ENCODE results near the gene PDZD7. TPM values are rescaled to one million over a fixed set of nuclear protein-coding genes. Genes with fewer than 3 reads are reported as not detected.

PDZD7 gene
- total and polyA plus RNA-seq, 2 donors from 2014 or later = 1.6 to 1.9 TPM

DNA sequence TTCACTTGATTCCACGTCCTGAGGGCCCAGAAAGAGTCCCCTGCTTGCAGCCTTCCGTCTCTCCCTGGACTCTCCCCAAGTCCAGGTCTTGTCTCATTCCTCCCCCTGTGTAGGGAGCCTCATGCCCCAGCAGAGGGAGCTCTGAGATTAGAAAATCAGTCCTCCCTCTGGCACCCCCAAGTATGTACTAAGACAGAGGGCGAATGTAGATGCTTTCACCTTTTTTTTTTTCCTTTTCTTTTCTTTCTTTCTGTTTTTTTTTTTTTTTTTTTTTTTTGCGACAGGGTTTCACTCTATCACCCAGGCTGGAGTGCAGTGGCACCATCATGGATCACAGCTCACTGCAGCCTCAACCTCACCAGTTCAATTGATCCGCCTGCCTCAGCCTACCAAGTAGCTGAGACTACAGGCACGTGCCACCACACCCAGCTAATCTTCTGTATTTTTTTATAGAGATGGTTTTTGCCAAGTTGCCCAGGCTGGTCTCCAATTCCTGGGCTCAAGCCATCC lies 10.4 kb upstream of the PDZD7 start:
- DNase-seq (peak; percentile 87 to 95 (median 90)), FAIRE-seq (peak; percentile 56)
- intact Hi-C loops (cut with DNase I) = no loop called here
- peaks cover 0 to 16% (median 12%) of the 10 kb centered on the region in 3 donors for H3K36me3 ChIP-seq (ENCODE audit: control insufficient read depth in 2 of 3, insufficient read depth in 3 of 3, low read length in 3 of 3)
- H3K4me3 ChIP-seq (ENCODE audit: low read length in 3 of 3) = no peak overlapping the region
- no peaks in the 10 kb centered on the region for H3K27me3 ChIP-seq (ENCODE audit: control insufficient read depth, insufficient read depth, low read length)
- TF ChIP-seq, protein P1, sequence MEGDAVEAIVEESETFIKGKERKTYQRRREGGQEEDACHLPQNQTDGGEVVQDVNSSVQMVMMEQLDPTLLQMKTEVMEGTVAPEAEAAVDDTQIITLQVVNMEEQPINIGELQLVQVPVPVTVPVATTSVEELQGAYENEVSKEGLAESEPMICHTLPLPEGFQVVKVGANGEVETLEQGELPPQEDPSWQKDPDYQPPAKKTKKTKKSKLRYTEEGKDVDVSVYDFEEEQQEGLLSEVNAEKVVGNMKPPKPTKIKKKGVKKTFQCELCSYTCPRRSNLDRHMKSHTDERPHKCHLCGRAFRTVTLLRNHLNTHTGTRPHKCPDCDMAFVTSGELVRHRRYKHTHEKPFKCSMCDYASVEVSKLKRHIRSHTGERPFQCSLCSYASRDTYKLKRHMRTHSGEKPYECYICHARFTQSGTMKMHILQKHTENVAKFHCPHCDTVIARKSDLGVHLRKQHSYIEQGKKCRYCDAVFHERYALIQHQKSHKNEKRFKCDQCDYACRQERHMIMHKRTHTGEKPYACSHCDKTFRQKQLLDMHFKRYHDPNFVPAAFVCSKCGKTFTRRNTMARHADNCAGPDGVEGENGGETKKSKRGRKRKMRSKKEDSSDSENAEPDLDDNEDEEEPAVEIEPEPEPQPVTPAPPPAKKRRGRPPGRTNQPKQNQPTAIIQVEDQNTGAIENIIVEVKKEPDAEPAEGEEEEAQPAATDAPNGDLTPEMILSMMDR (IDR thresholded peaks at IDR 0.05; ENCODE audit: borderline replicate concordance, extremely low read depth, insufficient read depth) = peak; percentile 94
- peaks cover 9 to 13% (median 11%) of the 10 kb centered on the region in 3 donors for H3K4me1 ChIP-seq (ENCODE audit: control insufficient read depth in 2 of 3, insufficient read depth in 2 of 3, low read depth in 1 of 3, low read length in 3 of 3)
- H3K27ac ChIP-seq (ENCODE audit: low read depth in 2 of 2, low read length in 2 of 2) = no peak overlapping the region
- no peaks in the 10 kb centered on the region for H3K9me3 ChIP-seq (ENCODE audit: control insufficient read depth in 2 of 3, insufficient read depth in 1 of 3, low read length in 3 of 3)
- no peak overlapping the region for H3K9ac ChIP-seq (ENCODE audit: low read length in 3 of 3)

- DNase-seq (peak in 1 of 5 donors; percentile 39), FAIRE-seq (no peak)
- Histone ChIP-seq H3K9ac (ENCODE audit: low read length in 3 of 3) (no peak overlapping the region), H3K27me3 (ENCODE audit: control insufficient read depth, insufficient read depth, low read length) (no peaks in the 10 kb centered on the region), H3K27ac (ENCODE audit: low read depth in 2 of 2, low read length in 2 of 2) (no peak overlapping the region), H3K4me1 (ENCODE audit: control insufficient read depth in 2 of 3, insufficient read depth in 2 of 3, low read depth in 1 of 3, low read length in 3 of 3) (peaks cover 9 to 13% (median 11%) of the 10 kb centered on the region in 3 donors), H3K4me3 (ENCODE audit: low read length in 3 of 3) (no peak overlapping the region), H3K36me3 (ENCODE audit: control insufficient read depth in 2 of 3, insufficient read depth in 3 of 3, low read length in 3 of 3) (peaks cover 0 to 20% (median 14%) of the 10 kb centered on the region in 3 donors), H3K9me3 (ENCODE audit: control insufficient read depth in 2 of 3, insufficient read depth in 1 of 3, low read length in 3 of 3) (no peaks in the 10 kb centered on the region)
- intact Hi-C loops (cut with DNase I) = no loop called here
- TF ChIP-seq, protein P1 (IDR thresholded peaks at IDR 0.05; ENCODE audit: borderline replicate concordance, extremely low read depth, insufficient read depth) = no peak
These were observed 9.9 kb upstream of the PDZD7 start for GRCh38 chr10:101040851-101041250.

DNA sequence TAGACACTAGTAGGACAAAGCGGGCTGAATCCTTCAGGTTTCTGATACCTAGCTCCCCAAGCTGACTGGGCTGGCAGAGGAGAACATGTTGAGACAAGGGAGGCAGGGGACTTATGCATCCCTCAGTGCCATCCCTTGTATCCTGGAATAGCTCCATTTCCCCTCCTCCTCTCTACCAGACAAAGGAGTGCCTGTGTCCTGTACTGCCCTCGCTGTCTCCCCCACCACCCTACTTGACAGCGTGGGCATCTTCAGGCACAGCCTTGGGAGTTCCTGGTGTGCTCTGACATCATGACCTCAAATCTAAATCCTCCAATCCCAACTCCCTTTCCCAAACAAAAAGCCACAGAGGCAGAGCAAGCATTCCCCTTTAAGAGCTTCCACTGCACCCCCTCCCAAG lies 9.1 kb upstream of the PDZD7 start:
- H3K9me3 ChIP-seq (ENCODE audit: control insufficient read depth in 2 of 3, insufficient read depth in 1 of 3, low read length in 3 of 3) = no peaks in the 10 kb centered on the region
- intact Hi-C loops (cut with DNase I) = no loop called here
- no peaks in the 10 kb centered on the region for H3K27me3 ChIP-seq (ENCODE audit: control insufficient read depth, insufficient read depth, low read length)
- H3K36me3 ChIP-seq (ENCODE audit: control insufficient read depth in 2 of 3, insufficient read depth in 3 of 3, low read length in 3 of 3) = peaks cover 0 to 27% (median 19%) of the 10 kb centered on the region in 3 donors
- no peak overlapping the region for H3K9ac ChIP-seq (ENCODE audit: low read length in 3 of 3)
- peaks cover 9 to 13% (median 11%) of the 10 kb centered on the region in 3 donors for H3K4me1 ChIP-seq (ENCODE audit: control insufficient read depth in 2 of 3, insufficient read depth in 2 of 3, low read depth in 1 of 3, low read length in 3 of 3)
- TF ChIP-seq, protein P1 (IDR thresholded peaks at IDR 0.05; ENCODE audit: borderline replicate concordance, extremely low read depth, insufficient read depth) = no peak
- FAIRE-seq = no peak
- H3K27ac ChIP-seq (ENCODE audit: low read depth in 2 of 2, low read length in 2 of 2) = no peak overlapping the region
- H3K4me3 ChIP-seq (ENCODE audit: low read length in 3 of 3) = no peak overlapping the region
- peak in 1 of 5 donors; percentile 7 for DNase-seq

DNA sequence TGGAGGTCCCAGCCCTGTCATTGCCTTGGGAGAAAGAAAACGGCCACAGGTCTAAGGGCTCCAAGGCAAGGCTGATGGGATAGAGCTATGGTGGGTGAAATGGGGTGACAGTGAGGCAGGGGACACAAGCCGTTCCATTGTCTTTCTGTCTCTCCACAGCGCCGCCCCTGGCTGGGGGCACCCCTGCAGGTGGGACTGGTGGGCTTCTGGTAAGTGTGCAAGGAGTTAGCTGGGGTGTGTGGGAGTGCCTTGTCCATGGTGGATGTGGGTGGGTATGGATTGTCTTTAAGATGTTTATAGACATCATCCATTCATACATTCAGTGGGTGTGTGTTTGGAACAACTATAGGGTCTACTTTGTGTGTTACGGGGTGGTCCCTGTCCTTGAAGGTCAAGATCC lies 7.6 kb upstream of the PDZD7 start:
- Histone ChIP-seq H3K27ac (ENCODE audit: low read depth in 2 of 2, low read length in 2 of 2) (no peak overlapping the region), H3K27me3 (ENCODE audit: control insufficient read depth, insufficient read depth, low read length) (no peaks in the 10 kb centered on the region), H3K9ac (ENCODE audit: low read length in 3 of 3) (no peak overlapping the region), H3K4me1 (ENCODE audit: control insufficient read depth in 2 of 3, insufficient read depth in 2 of 3, low read depth in 1 of 3, low read length in 3 of 3) (peaks cover 9 to 17% (median 12%) of the 10 kb centered on the region in 3 donors), H3K9me3 (ENCODE audit: control insufficient read depth in 2 of 3, insufficient read depth in 1 of 3, low read length in 3 of 3) (no peaks in the 10 kb centered on the region), H3K36me3 (ENCODE audit: control insufficient read depth in 2 of 3, insufficient read depth in 3 of 3, low read length in 3 of 3) (peaks cover 0 to 27% (median 19%) of the 10 kb centered on the region in 3 donors), H3K4me3 (ENCODE audit: low read length in 3 of 3) (no peak overlapping the region)
- intact Hi-C loops (cut with DNase I) = no loop called here
- FAIRE-seq (no peak), DNase-seq (peak in 1 of 5 donors; percentile 42)
- TF ChIP-seq, protein P1 (IDR thresholded peaks at IDR 0.05; ENCODE audit: borderline replicate concordance, extremely low read depth, insufficient read depth) = no peak

Measured in kidney (tissue), 14 donors.